IMR-90 (cell line): ENCODE results near the gene IL17C.

Experiments
- BHLHE40 ChIP-seq: fragments of 150-350 bp; IDR thresholded peaks from 2 replicates; pipeline ENCODE4 v1.6.1; 2016; ENCODE audit warnings: mild to moderate bottlenecking, low read depth, low read length
- CEBPB ChIP-seq: IDR thresholded peaks from 2 replicates; pipeline ENCODE4 v1.6.1; 2012; ENCODE audit warnings: low read depth, low read length, improper control_type of control experiment
- CHD1 ChIP-seq: IDR thresholded peaks from 2 replicates; pipeline ENCODE4 v1.6.1; 2012; ENCODE audit warnings: low read depth, low read length, improper control_type of control experiment
- FOS ChIP-seq: fragments of 150-350 bp; IDR thresholded peaks from 2 replicates; pipeline ENCODE4 v1.6.1; 2016; ENCODE audit warnings: low read depth, low read length
- MAFK ChIP-seq: IDR thresholded peaks from 2 replicates; pipeline ENCODE4 v1.6.1; 2012; ENCODE audit warnings: low read depth, low read length, improper control_type of control experiment
- MAZ ChIP-seq: IDR thresholded peaks from 2 replicates; pipeline ENCODE4 v1.6.1; 2012; ENCODE audit warnings: low read depth, mild to moderate bottlenecking, low read length, improper control_type of control experiment, moderate library complexity, borderline replicate concordance
- MXI1 ChIP-seq: IDR thresholded peaks from 2 replicates; pipeline ENCODE4 v1.6.1; 2012; ENCODE audit warnings: low read depth, mild to moderate bottlenecking, low read length, moderate library complexity, borderline replicate concordance
- POLR2A ChIP-seq: IDR thresholded peaks from 2 replicates; pipeline ENCODE4 v1.6.1; 2012; ENCODE audit warnings: mild to moderate bottlenecking, low read depth, low read length
- RAD21 ChIP-seq: IDR thresholded peaks from 2 replicates; pipeline ENCODE4 v1.6.1; 2012; ENCODE audit warnings: low read length, improper control_type of control experiment
- RFX5 ChIP-seq: IDR thresholded peaks from 2 replicates; pipeline ENCODE4 v1.8.0; 2012; ENCODE audit warnings: low read depth, mild to moderate bottlenecking, low read length, moderate library complexity
- SMC3 ChIP-seq: fragments of 150-350 bp; IDR thresholded peaks from 2 replicates; pipeline ENCODE4 v1.6.1; 2016; ENCODE audit warnings: low read depth, mild to moderate bottlenecking, antibody characterized with exemption, low read length, moderate library complexity
- USF2 ChIP-seq: fragments of 150-350 bp; IDR thresholded peaks from 2 replicates; pipeline ENCODE4 v1.6.1; 2017; ENCODE audit warnings: mild to moderate bottlenecking, antibody characterized with exemption, low read length, low read depth
- TF ChIP-seq, protein P1 (sequence below): conservative IDR thresholded peaks from 2 replicates; pipeline ENCODE4 v1.5.1; 2012; ENCODE audit warnings: mild to moderate bottlenecking, low read depth, low read length, improper control_type of control experiment
- TF ChIP-seq, protein P2 (sequence below): fragments of 150-350 bp; IDR thresholded peaks from 2 replicates; pipeline ENCODE4 v1.6.1; 2016; ENCODE audit warnings: low read depth, mild to moderate bottlenecking, low read length, moderate library complexity, borderline replicate concordance

DNA sequence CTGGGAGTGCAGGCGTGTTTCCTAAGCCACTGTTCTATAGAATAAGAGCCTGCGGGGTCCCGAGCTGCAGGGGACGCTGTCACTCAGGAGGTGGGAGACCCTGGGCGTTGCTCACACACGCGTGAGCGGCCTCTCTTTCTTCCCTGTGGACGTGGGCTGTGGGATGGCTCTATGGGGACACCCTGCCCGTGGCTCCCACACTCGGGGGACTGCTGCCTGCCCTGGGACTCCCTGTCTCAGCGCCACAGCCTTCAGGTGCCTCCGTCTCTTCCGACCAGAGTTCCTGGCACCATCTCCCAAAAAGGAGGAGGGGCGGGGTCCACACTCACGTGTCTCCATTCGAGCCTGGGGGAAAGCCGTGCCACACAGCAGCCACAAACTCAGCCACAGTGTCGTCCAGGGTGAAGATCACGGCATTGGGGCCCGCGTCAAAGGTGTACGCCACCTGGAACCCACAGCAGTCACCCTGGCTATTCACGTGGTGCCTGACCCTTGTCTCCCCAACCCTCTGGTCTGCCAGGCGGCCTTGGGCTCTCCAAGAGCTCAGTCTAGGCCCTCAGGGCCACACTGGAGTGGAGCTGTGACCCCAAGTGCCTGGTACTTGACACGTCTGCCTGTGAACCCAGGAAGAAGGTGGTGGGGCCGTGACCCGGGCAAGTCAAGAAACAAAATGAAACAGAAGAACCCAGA is 16.1 kb downstream of the IL17C start:
- TF ChIP-seq, protein P1, sequence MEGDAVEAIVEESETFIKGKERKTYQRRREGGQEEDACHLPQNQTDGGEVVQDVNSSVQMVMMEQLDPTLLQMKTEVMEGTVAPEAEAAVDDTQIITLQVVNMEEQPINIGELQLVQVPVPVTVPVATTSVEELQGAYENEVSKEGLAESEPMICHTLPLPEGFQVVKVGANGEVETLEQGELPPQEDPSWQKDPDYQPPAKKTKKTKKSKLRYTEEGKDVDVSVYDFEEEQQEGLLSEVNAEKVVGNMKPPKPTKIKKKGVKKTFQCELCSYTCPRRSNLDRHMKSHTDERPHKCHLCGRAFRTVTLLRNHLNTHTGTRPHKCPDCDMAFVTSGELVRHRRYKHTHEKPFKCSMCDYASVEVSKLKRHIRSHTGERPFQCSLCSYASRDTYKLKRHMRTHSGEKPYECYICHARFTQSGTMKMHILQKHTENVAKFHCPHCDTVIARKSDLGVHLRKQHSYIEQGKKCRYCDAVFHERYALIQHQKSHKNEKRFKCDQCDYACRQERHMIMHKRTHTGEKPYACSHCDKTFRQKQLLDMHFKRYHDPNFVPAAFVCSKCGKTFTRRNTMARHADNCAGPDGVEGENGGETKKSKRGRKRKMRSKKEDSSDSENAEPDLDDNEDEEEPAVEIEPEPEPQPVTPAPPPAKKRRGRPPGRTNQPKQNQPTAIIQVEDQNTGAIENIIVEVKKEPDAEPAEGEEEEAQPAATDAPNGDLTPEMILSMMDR = no peak
- TF ChIP-seq POLR2A = no peak
- no peak for TF ChIP-seq MXI1
- no peak for TF ChIP-seq FOS
- TF ChIP-seq CEBPB = no peak
- TF ChIP-seq USF2 = no peak
- no peak for TF ChIP-seq MAZ
- TF ChIP-seq RAD21 = no peak
- TF ChIP-seq CHD1 = no peak
- TF ChIP-seq RFX5 = no peak
- no peak for TF ChIP-seq SMC3
- TF ChIP-seq MAFK = no peak
- no peak for TF ChIP-seq BHLHE40
- TF ChIP-seq, protein P2, sequence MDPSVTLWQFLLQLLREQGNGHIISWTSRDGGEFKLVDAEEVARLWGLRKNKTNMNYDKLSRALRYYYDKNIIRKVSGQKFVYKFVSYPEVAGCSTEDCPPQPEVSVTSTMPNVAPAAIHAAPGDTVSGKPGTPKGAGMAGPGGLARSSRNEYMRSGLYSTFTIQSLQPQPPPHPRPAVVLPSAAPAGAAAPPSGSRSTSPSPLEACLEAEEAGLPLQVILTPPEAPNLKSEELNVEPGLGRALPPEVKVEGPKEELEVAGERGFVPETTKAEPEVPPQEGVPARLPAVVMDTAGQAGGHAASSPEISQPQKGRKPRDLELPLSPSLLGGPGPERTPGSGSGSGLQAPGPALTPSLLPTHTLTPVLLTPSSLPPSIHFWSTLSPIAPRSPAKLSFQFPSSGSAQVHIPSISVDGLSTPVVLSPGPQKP = no peak
